GM23338 (cell line): ENCODE results near the gene TNS1. TPM values are rescaled to one million over a fixed set of nuclear protein-coding genes. Genes with fewer than 3 reads are reported as not detected.

ENCODE experiments used
- ATAC-seq: fragments of 200-7000 bp; cut with Tn5 transposase; 3 replicates; pipeline ENCODE4 v1.9.1; 2020
- DNase-seq: peaks from one replicate; pipeline ENCODE4 v3.0.0-alpha.2; 2015; ENCODE audit warnings: low spot score
- H2AFZ ChIP-seq: fragments of 200-600 bp; sonication (generic); 2 replicates; pipeline ENCODE4 v1.8.0; 2016; ENCODE audit warnings: antibody characterized with exemption, mild to moderate bottlenecking, moderate library complexity
- H3F3A ChIP-seq: fragments of 200-600 bp; sonication (generic); replicated peaks from 2 replicates; pipeline ENCODE4 v1.8.0; 2017; ENCODE audit warnings: antibody characterized with exemption, mixed run types, low read depth
- H3K27ac ChIP-seq: fragments of 200-600 bp; sonication (generic); 2 replicates; pipeline ENCODE4 v1.6.1; 2016; ENCODE audit warnings: low read depth
- H3K27me3 ChIP-seq: fragments of 200-600 bp; sonication (generic); 2 replicates; pipeline ENCODE4 v1.8.0; 2016; ENCODE audit warnings: mild to moderate bottlenecking, mixed run types, moderate library complexity; ENCODE audit not compliant: insufficient read depth
- H3K36me3 ChIP-seq: fragments of 200-600 bp; sonication (generic); 2 replicates; pipeline ENCODE4 v1.8.0; 2016; ENCODE audit warnings: mild to moderate bottlenecking; ENCODE audit not compliant: insufficient read depth
- H3K4me1 ChIP-seq: fragments of 200-600 bp; sonication (generic); 2 replicates; pipeline ENCODE4 v1.8.0; 2016; ENCODE audit warnings: mild to moderate bottlenecking, moderate library complexity; ENCODE audit not compliant: insufficient read depth
- H3K4me2 ChIP-seq: fragments of 200-600 bp; sonication (generic); 2 replicates; pipeline ENCODE4 v1.7.1; 2017; ENCODE audit warnings: mixed run types
- H3K4me3 ChIP-seq: fragments of 200-600 bp; sonication (generic); 2 replicates; pipeline ENCODE4 v1.6.1; 2016; ENCODE audit warnings: mixed run types
- H3K79me2 ChIP-seq: fragments of 200-600 bp; sonication (generic); replicated peaks from 2 replicates; pipeline ENCODE4 v1.8.0; 2017; ENCODE audit warnings: mild to moderate bottlenecking; ENCODE audit not compliant: insufficient read depth
- H3K9me2 ChIP-seq: fragments of 200-600 bp; sonication (generic); 2 replicates; pipeline ENCODE4 v1.8.0; 2017; ENCODE audit not compliant: insufficient read depth
- H4K20me1 ChIP-seq: fragments of 200-600 bp; sonication (generic); replicated peaks from 2 replicates; pipeline ENCODE4 v1.8.0; 2017; ENCODE audit warnings: mild to moderate bottlenecking; ENCODE audit not compliant: insufficient read depth
- H3K27ac Mint-ChIP-seq: 2 replicates; pipeline ENCODE4 v1.8.0; 2020; ENCODE audit warnings: inconsistent platforms, mild to moderate bottlenecking, moderate library complexity, mixed read lengths
- H3K27me3 Mint-ChIP-seq: 3 replicates; pipeline ENCODE4 v1.8.0; 2022; ENCODE audit warnings: low read depth, mild to moderate bottlenecking, moderate library complexity, mixed read lengths, inconsistent platforms; ENCODE audit not compliant: insufficient read depth, poor library complexity
- H3K36me3 Mint-ChIP-seq: 3 replicates; pipeline ENCODE4 v1.8.0; 2021; ENCODE audit warnings: low read depth, mild to moderate bottlenecking, inconsistent platforms, moderate library complexity, mixed read lengths
- H3K4me1 Mint-ChIP-seq: 3 replicates; pipeline ENCODE4 v1.8.0; 2020; ENCODE audit warnings: mild to moderate bottlenecking, inconsistent platforms, mixed read lengths
- H3K4me3 Mint-ChIP-seq: 3 replicates; pipeline ENCODE4 v1.8.0; 2021; ENCODE audit warnings: moderate library complexity, mild to moderate bottlenecking, inconsistent platforms, mixed read lengths
- H3K9me3 Mint-ChIP-seq: 3 replicates; pipeline ENCODE4 v1.8.0; 2020; ENCODE audit warnings: moderate library complexity, mild to moderate bottlenecking, inconsistent platforms, mixed read lengths
- CTCF ChIP-seq, 2 experiments: fragments of 200-600 bp in 1 of 2; sonication (generic) in 1 of 2; conservative IDR thresholded peaks; 2 replicates each; pipeline versions ENCODE4 v1.5.1 to v1.6.1; 2016 to 2017; ENCODE audit warnings: antibody characterized with exemption in 2 of 2, low read depth in 2 of 2, mild to moderate bottlenecking in 2 of 2, moderate library complexity in 1 of 2
- NANOG ChIP-seq: IDR thresholded peaks from 2 replicates; pipeline ENCODE4 v1.6.1; 2016; ENCODE audit warnings: antibody characterized with exemption, borderline replicate concordance
- ZNF462 ChIP-seq: fragments of 250-450 bp; sonication (Bioruptor Pico); IDR thresholded peaks from 2 replicates; pipeline ENCODE4 v1.5.0; 2020; ENCODE audit warnings: mild to moderate bottlenecking, moderate library complexity
- polyA plus RNA-seq: library from polyadenylated mRNA; unstranded; fragments of >200 nt; fragmentation: Nextera tagmentation; extraction: Ambion mirVana; gene quantifications from 2 replicates; pipeline ENCODE4 v1.2.1, GENCODE V29; 2016
- total RNA-seq: library from RNA; depleted of rRNA; stranded (reverse); fragments of >200 nt; shearing (Covaris generic); gene quantifications from 2 replicates; pipeline ENCODE4 v1.2.3, GENCODE V29; 2014
- TF ChIP-seq, protein P1 (sequence below): IDR thresholded peaks from 2 replicates; pipeline ENCODE4 v1.6.1; 2016; ENCODE audit warnings: antibody characterized with exemption

TNS1 gene
- total and polyA plus RNA-seq, 2 experiments from 2014 or later, result 2.0 to 7.4 TPM

GRCh38 chr2:217789736-217790181, 213.0 kb downstream of the TNS1 start:
- no peak for TF ChIP-seq NANOG
- TF ChIP-seq, protein P1, sequence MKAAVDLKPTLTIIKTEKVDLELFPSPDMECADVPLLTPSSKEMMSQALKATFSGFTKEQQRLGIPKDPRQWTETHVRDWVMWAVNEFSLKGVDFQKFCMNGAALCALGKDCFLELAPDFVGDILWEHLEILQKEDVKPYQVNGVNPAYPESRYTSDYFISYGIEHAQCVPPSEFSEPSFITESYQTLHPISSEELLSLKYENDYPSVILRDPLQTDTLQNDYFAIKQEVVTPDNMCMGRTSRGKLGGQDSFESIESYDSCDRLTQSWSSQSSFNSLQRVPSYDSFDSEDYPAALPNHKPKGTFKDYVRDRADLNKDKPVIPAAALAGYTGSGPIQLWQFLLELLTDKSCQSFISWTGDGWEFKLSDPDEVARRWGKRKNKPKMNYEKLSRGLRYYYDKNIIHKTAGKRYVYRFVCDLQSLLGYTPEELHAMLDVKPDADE, result no peak
- H3K4me3 ChIP-seq, result peak overlapping the region; percentile 59
- peaks cover 6% of the 10 kb centered on the region; the same call in 2 of the 3 replicates for H3K36me3 Mint-ChIP-seq
- no peaks in the 10 kb centered on the region for H3K79me2 ChIP-seq
- H4K20me1 ChIP-seq, result no peaks in the 10 kb centered on the region
- peak overlapping the region; percentile 92 for H3K4me2 ChIP-seq
- no peak overlapping the region for H3K27ac Mint-ChIP-seq
- H3K9me3 Mint-ChIP-seq, result peaks cover 20% of the 10 kb centered on the region
- H3K9me2 ChIP-seq, result no peaks in the 10 kb centered on the region
- H3K27me3 ChIP-seq, result no peaks in the 10 kb centered on the region
- H2AFZ ChIP-seq, result peak overlapping the region; percentile 97
- H3K27me3 Mint-ChIP-seq, result peaks cover 13% of the 10 kb centered on the region
- H3K4me1 ChIP-seq, result no peaks in the 10 kb centered on the region; the same call in 1 of the 2 replicates
- H3F3A ChIP-seq, result no peaks in the 10 kb centered on the region
- DNase-seq, result peak; percentile 30
- H3K4me3 Mint-ChIP-seq, result peak overlapping the region; percentile 68
- H3K4me1 Mint-ChIP-seq, result peaks cover 12% of the 10 kb centered on the region
- H3K27ac ChIP-seq, result no peak overlapping the region
- H3K36me3 ChIP-seq, result no peaks in the 10 kb centered on the region
- peak; percentile 17 for ATAC-seq

- no peak for TF ChIP-seq ZNF462
- TF ChIP-seq CTCF (conservative IDR thresholded peaks at IDR 0.05; ENCODE audit: low read depth in 2 of 2), result peak; percentile 99
- Mint-ChIP-seq H3K4me1 (peaks cover 12% of the 10 kb centered on the region), H3K27me3 (peaks cover 13% of the 10 kb centered on the region), H3K36me3 (peaks cover 6% of the 10 kb centered on the region; the same call in 2 of the 3 replicates), H3K27ac (no peak overlapping the region), H3K9me3 (peaks cover 20% of the 10 kb centered on the region), H3K4me3 (peak overlapping the region; percentile 68; the same call in 2 of the 3 replicates)
- Histone ChIP-seq H3K9me2 (no peaks in the 10 kb centered on the region), H3F3A (no peaks in the 10 kb centered on the region), H3K4me3 (peak overlapping the region; percentile 59), H2AFZ (peak overlapping the region; percentile 97), H3K4me1 (no peaks in the 10 kb centered on the region; the same call in 1 of the 2 replicates), H3K79me2 (no peaks in the 10 kb centered on the region), H3K36me3 (no peaks in the 10 kb centered on the region), H3K27ac (no peak overlapping the region), H4K20me1 (no peaks in the 10 kb centered on the region), H3K4me2 (peak overlapping the region; percentile 92), H3K27me3 (no peaks in the 10 kb centered on the region)
- DNase-seq (peak; percentile 85), ATAC-seq (peak; percentile 67)
These were observed 213.6 kb downstream of the TNS1 start for GRCh38 chr2:217789003-217789735.
